Activated T-cell treated with anti-CD3 and anti-CD28 coated beads, Interleukin-2, amount 50 U/mL, for 1 hour (primary cell): ENCODE measurements around the gene GPC3.
A peak's percentile ranks its signal among the peaks of the same experiment; 100 is the strongest.
"Not testable (repeated sequence)": the region's sequence is repeated elsewhere in the genome, so short reads cannot be mapped to it uniquely, and the experiment has no call there.

Source experiments
- DNase-seq: peaks from one replicate; pipeline ENCODE4 v3.0.0-alpha.2; 2020

GPC3 gene

DNA sequence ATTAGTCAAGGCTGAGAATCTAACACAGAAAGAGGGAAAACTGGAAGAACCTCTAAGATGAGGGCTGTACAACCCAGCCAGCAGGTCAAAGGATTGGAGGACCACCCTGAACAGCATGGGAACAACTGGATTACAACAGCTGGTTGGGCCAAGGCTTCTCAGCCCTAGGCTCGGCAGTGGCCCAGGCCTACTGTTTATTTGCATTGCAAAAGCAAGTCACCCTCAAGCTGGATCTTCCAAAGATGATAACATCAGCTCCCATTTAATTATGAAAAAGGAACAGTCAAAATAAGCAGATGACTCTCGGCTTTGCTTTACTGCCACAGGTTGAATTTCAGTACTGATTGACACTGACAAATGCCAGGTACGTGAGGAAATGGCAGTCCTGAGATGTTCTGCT is 61.8 kb downstream of the GPC3 start:
- no peak for DNase-seq

DNA sequence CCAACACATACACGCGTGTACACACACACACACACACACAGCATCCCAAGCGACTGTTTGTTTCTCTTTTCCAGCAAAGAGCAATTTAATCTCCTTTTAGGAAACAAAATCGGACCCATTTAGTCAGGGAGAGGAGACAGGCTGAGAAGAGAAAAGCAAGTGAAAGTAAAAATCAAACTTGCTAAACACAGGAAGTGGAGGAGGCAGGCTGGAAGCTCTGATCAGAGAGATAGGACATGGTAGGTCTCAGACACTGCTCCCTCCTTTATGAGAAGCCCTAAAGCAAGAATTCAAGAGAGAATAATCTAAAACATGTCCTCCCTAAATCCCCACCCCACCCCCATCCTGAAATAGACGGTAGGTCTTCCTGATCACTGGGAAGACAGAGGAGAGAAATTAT is 62.3 kb downstream of the GPC3 start:
- no peak for DNase-seq

GRCh38 chrX:133922390-133922771 is 63.0 kb downstream of the GPC3 start:
- DNase-seq, result no peak

DNA sequence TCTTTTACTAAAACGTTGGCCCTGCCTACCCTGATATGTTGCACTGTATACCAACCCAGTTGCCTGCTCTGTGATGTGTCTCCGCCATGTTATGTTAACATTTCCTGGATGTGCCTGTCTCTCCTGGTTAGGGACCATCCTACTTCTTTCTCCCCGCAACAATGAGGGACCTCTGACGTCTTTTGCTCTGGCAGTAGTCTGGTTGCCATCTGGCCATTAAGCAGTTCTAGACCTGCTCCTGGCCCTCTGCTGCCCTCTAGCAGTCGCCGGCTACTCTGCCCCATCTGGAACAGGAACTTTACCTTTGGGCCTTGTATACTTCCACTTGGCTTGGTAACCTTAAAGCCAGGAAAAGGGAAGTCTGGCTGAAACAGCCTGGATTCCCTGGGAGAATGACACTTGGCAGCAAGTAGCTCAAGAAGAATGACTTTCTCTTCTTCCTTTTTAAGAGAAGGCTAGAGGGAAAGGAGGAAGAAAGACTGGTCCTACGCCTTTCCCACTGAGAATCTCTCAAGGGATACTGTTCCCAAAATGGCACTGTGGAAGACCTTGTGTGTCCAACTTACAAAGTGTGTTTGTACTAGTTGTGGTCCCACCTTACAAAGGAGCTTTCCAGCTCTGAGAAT is 63.5 kb downstream of the GPC3 start:
- DNase-seq, result peak; percentile 37

DNA sequence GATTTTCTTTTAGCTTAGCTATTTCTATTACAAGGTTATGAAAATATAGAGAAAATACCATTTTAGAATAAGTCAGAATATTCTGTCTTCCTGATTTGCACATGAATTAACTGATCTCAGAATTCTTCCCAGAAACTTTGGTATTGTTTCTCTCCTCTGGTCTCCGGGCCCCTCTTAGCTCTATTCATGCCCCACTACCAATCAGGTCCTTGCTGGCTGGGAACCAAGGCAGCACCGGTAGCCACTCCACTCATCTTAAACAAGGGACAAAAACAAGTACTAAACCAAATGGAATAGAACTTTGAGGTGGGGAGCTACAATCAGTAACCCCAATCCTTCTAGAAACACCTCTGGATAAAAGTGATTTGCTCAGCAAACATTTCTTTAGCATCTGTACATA is 64.3 kb downstream of the GPC3 start:
- DNase-seq, result no peak

DNA sequence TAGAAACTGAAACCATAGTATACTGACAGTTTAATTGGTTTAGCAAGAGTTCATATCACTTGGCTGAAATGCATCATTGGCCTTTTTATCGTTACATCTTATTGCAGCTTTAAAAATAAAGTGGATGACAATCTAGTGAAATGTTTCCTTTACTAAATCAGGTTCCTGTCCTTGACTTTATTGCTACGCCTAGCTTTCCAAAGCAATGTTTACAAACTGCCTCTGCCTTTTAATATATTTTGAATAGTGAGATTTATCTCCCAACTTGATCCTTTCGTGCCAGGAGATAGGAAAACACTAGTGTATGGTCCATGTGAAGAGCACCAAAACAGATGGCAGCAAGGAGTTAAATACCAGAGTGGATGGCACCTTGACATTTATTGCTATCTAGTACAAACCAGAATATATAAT is 67.0 kb downstream of the GPC3 start:
- no peak for DNase-seq

GRCh38 chrX:133916984-133917722 is 68.2 kb downstream of the GPC3 start:
- DNase-seq, result no peak

GRCh38 chrX:133913658-133914388 is 71.6 kb downstream of the GPC3 start:
- no peak for DNase-seq

DNA sequence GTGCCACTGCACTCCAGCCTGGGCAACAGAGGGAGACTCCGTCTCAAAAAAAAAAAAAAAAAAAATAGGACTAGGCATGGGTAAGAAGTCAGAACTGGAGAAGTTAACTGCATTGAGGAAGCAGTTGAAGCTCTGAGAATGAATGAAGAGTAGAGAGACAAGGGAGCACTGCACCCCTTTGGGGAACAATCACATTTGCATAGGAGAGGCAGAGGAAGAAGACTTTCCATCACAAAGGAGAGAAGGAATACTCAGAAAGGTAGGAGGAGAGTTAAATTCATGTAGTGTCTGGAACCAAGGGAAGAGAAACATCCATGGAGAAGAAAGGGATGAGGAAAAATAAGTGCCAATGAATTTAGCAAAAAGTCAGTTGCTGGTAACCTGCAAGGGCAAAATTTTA is 72.4 kb downstream of the GPC3 start:
- no peak for DNase-seq

- DNase-seq, result no peak
Measured at GRCh38 chrX:133911825-133912495, 73.4 kb downstream of the GPC3 start.

DNA sequence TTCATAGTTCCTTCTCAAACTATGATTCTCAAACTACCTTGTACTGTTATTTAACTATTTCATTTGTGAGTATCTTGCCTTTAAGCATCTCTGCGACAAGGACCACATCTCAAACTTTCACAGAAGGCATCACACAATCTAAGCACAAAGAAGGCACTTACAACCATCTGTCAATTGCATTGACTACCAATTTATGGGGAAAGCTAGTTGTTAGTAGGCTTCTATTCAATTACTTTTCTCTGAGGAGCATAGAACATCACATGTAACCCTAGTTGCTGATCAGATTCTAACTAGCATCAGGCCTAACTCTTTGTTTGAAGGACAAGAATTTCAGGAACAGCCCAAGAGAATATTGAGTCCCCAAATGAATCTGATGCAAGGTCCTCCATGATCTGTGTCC is 74.9 kb downstream of the GPC3 start:
- DNase-seq, result no peak

- no peak for DNase-seq
Measured at GRCh38 chrX:133909888-133910287, 75.5 kb downstream of the GPC3 start.

GRCh38 chrX:133908223-133908955 is 77.0 kb downstream of the GPC3 start:
- no peak for DNase-seq

- no peak for DNase-seq
Measured at GRCh38 chrX:133907606-133908005, 77.8 kb downstream of the GPC3 start.

DNA sequence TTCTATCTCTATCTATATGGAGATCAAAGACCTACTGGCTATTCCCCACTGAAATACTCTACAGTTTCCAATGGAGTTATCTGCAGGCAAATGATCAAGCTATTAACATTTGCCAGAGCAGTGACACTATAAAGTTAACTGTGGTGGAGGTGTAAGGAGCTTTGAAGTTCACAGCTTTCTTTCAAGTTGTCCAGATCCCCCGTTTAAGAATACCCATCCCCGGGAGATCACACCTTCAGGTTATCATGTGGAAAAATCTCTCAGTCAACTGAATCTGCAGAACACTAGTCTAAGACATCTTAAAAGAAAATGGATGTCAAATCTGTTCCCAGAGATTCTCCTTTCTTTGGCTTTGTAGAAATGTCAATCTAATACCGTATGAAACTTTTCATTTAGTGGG is 80.1 kb downstream of the GPC3 start:
- no peak for DNase-seq

- DNase-seq, result no peak
Measured at GRCh38 chrX:133897593-133898163, 87.7 kb downstream of the GPC3 start.

DNA sequence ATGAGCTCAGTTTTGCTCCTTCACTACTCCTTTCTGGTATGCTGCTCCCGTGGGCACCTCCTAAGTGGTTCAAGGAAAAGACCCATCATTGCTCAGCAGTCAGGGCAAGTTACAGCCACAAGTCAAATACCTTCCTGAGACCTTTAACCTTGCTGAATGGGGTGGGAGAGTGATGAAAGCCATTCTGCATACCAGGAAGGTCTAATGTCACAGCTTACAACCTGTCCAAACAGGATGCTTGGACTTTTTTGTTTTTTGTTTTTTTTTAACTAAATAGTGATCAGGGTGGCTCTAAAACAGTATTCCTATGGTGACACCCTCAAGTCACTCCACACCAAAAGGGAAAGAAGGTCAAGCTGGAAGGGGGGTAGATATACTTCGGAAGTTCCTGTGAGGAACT is 93.1 kb downstream of the GPC3 start:
- no peak for DNase-seq

- DNase-seq, result no peak
Measured at GRCh38 chrX:133888984-133889383, 96.4 kb downstream of the GPC3 start.

DNA sequence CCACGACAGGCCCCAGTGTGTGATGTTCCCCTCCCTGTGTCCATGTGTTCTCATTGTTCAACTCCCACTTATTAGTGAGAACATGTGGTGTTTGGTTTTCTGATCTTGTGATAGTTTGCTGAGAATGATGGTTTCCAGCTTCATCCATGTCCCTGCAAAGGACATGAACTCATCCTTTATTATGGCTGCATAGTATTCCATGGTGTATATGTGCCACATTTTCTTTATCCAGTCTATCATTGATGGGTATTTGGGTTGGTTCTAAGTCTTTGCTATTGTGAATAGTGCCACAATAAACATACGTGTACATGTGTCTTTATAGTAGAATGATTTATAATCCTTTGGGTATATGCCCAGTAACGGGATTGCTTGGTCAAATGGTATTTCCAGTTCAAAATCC is 97.3 kb downstream of the GPC3 start:
- DNase-seq, result not testable (repeated sequence)

GRCh38 chrX:133884430-133885394 is 100.7 kb downstream of the GPC3 start:
- DNase-seq, result no peak

DNA sequence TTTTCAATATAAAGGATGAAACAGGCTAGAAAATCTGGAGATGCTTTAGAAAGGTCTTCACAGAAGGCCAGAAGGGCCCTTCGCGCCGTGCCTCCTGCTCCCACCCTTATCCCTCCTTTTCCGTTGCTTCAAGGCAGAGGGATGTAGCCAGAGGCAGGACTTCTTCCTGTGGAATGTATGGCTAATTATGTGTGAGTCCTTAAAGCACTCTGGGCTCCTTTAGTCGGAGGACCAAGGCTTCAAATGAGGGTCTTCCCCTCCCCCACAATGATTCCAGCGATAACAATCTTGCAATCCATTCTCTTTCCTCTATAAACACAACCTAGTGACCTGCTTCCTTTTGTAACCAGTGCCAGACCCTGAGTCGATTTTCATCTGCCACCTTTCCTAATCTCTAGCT is 103.5 kb downstream of the GPC3 start:
- DNase-seq, result no peak
